ENCODE results near the gene ATP11B. TPM values are rescaled to one million over a fixed set of nuclear protein-coding genes. Genes with fewer than 3 reads are reported as not detected.

ATP11B gene
- total RNA-seq, 1 experiment from 2014 or later, result 58.1 TPM

DNA sequence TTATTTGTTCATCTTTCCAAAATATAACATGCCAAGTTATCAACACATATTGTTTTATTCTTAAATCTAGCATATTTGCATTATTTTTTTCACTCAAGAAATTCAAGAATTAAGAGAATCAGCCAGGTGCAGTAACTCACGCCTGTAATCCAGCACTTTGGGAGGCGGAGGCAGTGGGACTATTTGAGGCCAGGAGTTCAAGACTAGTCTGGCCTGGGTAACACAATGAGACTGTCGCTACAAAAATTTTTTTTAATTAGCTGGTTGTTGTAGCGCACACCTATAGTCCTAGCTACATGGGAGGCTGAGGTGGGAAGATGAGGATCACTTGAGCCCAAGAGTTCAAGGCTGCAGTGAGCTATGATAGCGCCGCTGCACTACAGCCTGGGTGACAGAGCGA is 176.5 kb downstream of the ATP11B start:
- H3K27ac Mint-ChIP-seq (ENCODE audit: unreplicated experiment), result no peak overlapping the region
- TF ChIP-seq, protein P1, sequence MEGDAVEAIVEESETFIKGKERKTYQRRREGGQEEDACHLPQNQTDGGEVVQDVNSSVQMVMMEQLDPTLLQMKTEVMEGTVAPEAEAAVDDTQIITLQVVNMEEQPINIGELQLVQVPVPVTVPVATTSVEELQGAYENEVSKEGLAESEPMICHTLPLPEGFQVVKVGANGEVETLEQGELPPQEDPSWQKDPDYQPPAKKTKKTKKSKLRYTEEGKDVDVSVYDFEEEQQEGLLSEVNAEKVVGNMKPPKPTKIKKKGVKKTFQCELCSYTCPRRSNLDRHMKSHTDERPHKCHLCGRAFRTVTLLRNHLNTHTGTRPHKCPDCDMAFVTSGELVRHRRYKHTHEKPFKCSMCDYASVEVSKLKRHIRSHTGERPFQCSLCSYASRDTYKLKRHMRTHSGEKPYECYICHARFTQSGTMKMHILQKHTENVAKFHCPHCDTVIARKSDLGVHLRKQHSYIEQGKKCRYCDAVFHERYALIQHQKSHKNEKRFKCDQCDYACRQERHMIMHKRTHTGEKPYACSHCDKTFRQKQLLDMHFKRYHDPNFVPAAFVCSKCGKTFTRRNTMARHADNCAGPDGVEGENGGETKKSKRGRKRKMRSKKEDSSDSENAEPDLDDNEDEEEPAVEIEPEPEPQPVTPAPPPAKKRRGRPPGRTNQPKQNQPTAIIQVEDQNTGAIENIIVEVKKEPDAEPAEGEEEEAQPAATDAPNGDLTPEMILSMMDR (IDR thresholded peaks at IDR 0.05; ENCODE audit: insufficient read depth in 1 of 2, low read depth in 1 of 2, low read length in 1 of 2, severe bottlenecking in 1 of 2, unreplicated experiment in 1 of 2), result no peak
- peaks cover 7% of the 10 kb centered on the region for H3K36me3 Mint-ChIP-seq (ENCODE audit: insufficient read depth, unreplicated experiment)
- H3K9me3 ChIP-seq, result no peaks in the 10 kb centered on the region
- POLR2A ChIA-PET, result no interaction called here
- CTCF ChIA-PET, result no interaction called here
- peaks cover 17% of the 10 kb centered on the region for H3K4me1 Mint-ChIP-seq (ENCODE audit: low read depth, unreplicated experiment)
- H3K27me3 ChIP-seq (replicated peaks; ENCODE audit: control insufficient read depth, insufficient read depth, low read length), result no peaks in the 10 kb centered on the region
- DNase-seq, result no peak
- H3K9me3 Mint-ChIP-seq (ENCODE audit: unreplicated experiment), result no peaks in the 10 kb centered on the region
- no peaks in the 10 kb centered on the region for H3K36me3 ChIP-seq (ENCODE audit: control insufficient read depth, insufficient read depth, low read length)
- no TSS peak for BruUV-seq (replicated peaks)
- H3K4me1 ChIP-seq, result peaks cover 11% of the 10 kb centered on the region
- no peak overlapping the region for H3K4me3 Mint-ChIP-seq (ENCODE audit: unreplicated experiment)
- intact Hi-C loops (cut with micrococcal nuclease; ENCODE audit: unreplicated experiment), result no loop called here
- no peaks in the 10 kb centered on the region for H3K27me3 Mint-ChIP-seq (ENCODE audit: insufficient read depth, unreplicated experiment)
- H3K4me3 ChIP-seq (ENCODE audit: low read depth, low read length), result no peak overlapping the region

- TF ChIP-seq, protein P1 (IDR thresholded peaks at IDR 0.05; ENCODE audit: insufficient read depth in 1 of 2, low read depth in 1 of 2, low read length in 1 of 2, severe bottlenecking in 1 of 2, unreplicated experiment in 1 of 2), result no peak
- no peak overlapping the region for H3K27ac Mint-ChIP-seq (ENCODE audit: unreplicated experiment)
- no peaks in the 10 kb centered on the region for H3K27me3 ChIP-seq (replicated peaks; ENCODE audit: control insufficient read depth, insufficient read depth, low read length)
- ChIA-PET POLR2A (no interaction called here), CTCF (no interaction called here)
- DNase-seq, result no peak
- H3K4me1 ChIP-seq, result peaks cover 11% of the 10 kb centered on the region
- no peaks in the 10 kb centered on the region for H3K27me3 Mint-ChIP-seq (ENCODE audit: insufficient read depth, unreplicated experiment)
- H3K9me3 Mint-ChIP-seq (ENCODE audit: unreplicated experiment), result no peaks in the 10 kb centered on the region
- no peaks in the 10 kb centered on the region for H3K9me3 ChIP-seq
- H3K36me3 ChIP-seq (ENCODE audit: control insufficient read depth, insufficient read depth, low read length), result no peaks in the 10 kb centered on the region
- no peak overlapping the region for H3K4me3 Mint-ChIP-seq (ENCODE audit: unreplicated experiment)
- peaks cover 7% of the 10 kb centered on the region for H3K36me3 Mint-ChIP-seq (ENCODE audit: insufficient read depth, unreplicated experiment)
- peaks cover 17% of the 10 kb centered on the region for H3K4me1 Mint-ChIP-seq (ENCODE audit: low read depth, unreplicated experiment)
- BruUV-seq (replicated peaks), result no TSS peak
- intact Hi-C loops (cut with micrococcal nuclease; ENCODE audit: unreplicated experiment), result no loop called here
- no peak overlapping the region for H3K4me3 ChIP-seq (ENCODE audit: low read depth, low read length)
Measured at GRCh38 chr3:182970811-182971418, 177.6 kb downstream of the ATP11B start.

Other genes starting within 250 kb of the ATP11B start
- gene DCUN1D1, start 187.0 kb downstream of the ATP11B start, total RNA-seq (2022), result 43.0 and 51.2 TPM in 2 replicates